Left ventricle myocardium inferior (tissue), 1 donor: ENCODE measurements around the gene CELF2. TPM values are rescaled to one million over a fixed set of nuclear protein-coding genes. Genes with fewer than 3 reads are reported as not detected.

Experiments used
- DNase-seq: peaks from one replicate; pipeline ENCODE4 v3.0.0-alpha.2; 2020
- H3K27ac ChIP-seq: fragments of 200-600 bp; replicated peaks from 2 replicates; pipeline ENCODE4 v1.8.0; 2021
- H3K27me3 ChIP-seq: fragments of 200-600 bp; 2 replicates; pipeline ENCODE4 v1.8.0; 2021; ENCODE audit warnings: low read depth
- H3K36me3 ChIP-seq: fragments of 200-600 bp; 2 replicates; pipeline ENCODE4 v1.8.0; 2021
- H3K4me1 ChIP-seq: fragments of 200-600 bp; 2 replicates; pipeline ENCODE4 v1.8.0; 2021
- H3K4me3 ChIP-seq: fragments of 200-600 bp; 2 replicates; pipeline ENCODE4 v1.8.0; 2021; ENCODE audit warnings: mild to moderate bottlenecking, moderate library complexity
- H3K9me3 ChIP-seq: fragments of 200-600 bp; replicated peaks from 2 replicates; pipeline ENCODE4 v1.8.0; 2021
- intact Hi-C: fragments of 100-400 bp; cut with micrococcal nuclease; formaldehyde crosslinking; loops from one replicate; pipeline ENCODE4 v1.11.0; 2022
- total RNA-seq: library from RNA; stranded (reverse); fragmentation: NEBNext Ultra II Directional; extraction: Animal tissue kit (Norgen Biotek cat#: 25700); gene quantifications from one replicate; pipeline ENCODE4 v1.2.1, GENCODE V29; 2021
- TF ChIP-seq, protein P1 (sequence below): fragments of 200-600 bp; IDR thresholded peaks from 2 replicates; pipeline ENCODE4 v1.8.0; 2021; ENCODE audit warnings: antibody characterized with exemption, mild to moderate bottlenecking, borderline replicate concordance
- donor health status: DM: no; HTN: yes; CAD: no; lungs with severe emphysema.

CELF2 gene
- total RNA-seq, 1 donor from 2014 or later, result 74.9 TPM

DNA sequence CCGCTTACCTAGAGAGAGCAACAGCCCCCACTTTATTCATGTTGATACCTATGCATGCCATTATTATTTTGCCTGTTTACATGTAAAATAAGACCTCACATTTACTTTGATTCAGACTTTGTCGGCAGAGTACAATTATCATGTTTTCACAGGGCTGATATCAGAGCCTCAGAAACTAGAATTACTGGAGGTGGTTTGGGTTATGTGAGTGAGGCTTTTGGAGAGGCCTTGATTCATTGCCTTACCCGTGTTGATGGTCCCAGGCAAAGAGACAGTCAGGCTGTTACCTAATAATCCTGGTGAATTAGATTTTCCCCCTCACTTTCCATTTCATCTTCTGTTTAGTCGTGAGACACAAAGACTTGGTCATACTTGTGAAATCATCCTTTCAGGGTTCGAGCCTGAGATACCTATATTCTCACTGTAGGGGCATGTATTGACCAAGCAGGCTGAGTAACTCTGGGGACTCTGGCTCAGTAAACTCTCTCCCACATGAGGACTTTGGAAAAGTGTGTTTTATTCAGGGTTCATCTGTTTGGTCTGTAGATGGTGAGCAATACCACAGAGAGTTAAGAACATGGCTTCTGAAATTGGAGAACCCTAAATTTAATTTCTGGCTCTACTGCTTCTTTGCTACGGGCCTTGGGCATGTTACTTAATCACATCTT is 150.9 kb downstream of the CELF2 start:
- H3K9me3 ChIP-seq, result no peaks in the 10 kb centered on the region
- intact Hi-C loops, result no loop called here
- peaks cover 98% of the 10 kb centered on the region for H3K4me1 ChIP-seq
- peaks cover 3% of the 10 kb centered on the region for H3K36me3 ChIP-seq
- H3K4me3 ChIP-seq, result peak overlapping the region; percentile 80
- DNase-seq, result no peak
- no peaks in the 10 kb centered on the region for H3K27me3 ChIP-seq
- H3K27ac ChIP-seq, result peak overlapping the region; percentile 50
- TF ChIP-seq, protein P1, sequence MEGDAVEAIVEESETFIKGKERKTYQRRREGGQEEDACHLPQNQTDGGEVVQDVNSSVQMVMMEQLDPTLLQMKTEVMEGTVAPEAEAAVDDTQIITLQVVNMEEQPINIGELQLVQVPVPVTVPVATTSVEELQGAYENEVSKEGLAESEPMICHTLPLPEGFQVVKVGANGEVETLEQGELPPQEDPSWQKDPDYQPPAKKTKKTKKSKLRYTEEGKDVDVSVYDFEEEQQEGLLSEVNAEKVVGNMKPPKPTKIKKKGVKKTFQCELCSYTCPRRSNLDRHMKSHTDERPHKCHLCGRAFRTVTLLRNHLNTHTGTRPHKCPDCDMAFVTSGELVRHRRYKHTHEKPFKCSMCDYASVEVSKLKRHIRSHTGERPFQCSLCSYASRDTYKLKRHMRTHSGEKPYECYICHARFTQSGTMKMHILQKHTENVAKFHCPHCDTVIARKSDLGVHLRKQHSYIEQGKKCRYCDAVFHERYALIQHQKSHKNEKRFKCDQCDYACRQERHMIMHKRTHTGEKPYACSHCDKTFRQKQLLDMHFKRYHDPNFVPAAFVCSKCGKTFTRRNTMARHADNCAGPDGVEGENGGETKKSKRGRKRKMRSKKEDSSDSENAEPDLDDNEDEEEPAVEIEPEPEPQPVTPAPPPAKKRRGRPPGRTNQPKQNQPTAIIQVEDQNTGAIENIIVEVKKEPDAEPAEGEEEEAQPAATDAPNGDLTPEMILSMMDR, result no peak

DNA sequence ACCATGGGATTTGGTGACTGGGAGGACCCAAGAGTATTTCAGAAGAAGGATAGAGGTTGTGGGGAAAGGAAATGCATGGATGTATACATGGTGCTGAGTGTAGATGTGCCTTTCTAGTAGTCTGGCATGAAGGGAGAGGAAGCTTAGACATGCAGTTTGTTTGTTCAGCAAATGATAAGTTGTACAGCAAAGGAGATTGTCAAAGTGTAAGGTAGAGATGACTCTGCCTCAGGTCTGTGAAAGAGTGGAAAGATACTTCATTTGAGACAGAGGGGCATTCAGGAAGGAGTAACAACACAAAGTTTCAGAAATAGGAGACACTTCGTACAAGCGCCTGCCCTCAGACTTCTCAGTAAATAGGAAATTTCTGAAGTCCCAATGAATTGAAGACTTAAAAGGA is 152.3 kb downstream of the CELF2 start:
- peaks cover 98% of the 10 kb centered on the region for H3K4me1 ChIP-seq
- intact Hi-C loops, result no loop called here

DNA sequence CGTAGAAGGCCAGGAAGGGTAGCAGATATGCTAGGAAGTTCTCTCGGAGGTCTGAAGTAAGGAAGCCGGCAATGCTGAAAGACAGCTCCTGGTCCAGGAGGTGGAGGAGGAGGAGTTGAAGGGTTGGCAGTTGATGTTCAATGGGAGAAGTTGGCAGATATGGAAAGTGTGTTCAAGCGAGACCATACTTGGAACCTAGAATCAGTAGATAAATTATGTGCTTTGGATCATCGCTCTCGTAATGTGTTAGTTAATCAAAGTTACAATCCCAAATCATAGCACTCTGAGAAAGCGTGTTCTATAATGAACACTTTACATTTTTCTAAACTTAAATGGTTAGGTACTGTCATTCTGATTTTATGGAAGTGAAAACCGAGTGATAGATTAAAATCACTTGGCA is 152.9 kb downstream of the CELF2 start:
- peaks cover 98% of the 10 kb centered on the region for H3K4me1 ChIP-seq
- H3K27ac ChIP-seq, result peak overlapping the region; percentile 50
- no peaks in the 10 kb centered on the region for H3K9me3 ChIP-seq
- peaks cover 3% of the 10 kb centered on the region for H3K36me3 ChIP-seq
- peak overlapping the region; percentile 24 for H3K4me3 ChIP-seq
- no peaks in the 10 kb centered on the region for H3K27me3 ChIP-seq
- intact Hi-C loops, result no loop called here
- no peak for DNase-seq
- TF ChIP-seq, protein P1, result no peak

More for the DNA sequence above, 152.3 kb downstream of the CELF2 start:
- peak overlapping the region; percentile 24 for H3K4me3 ChIP-seq
- peaks cover 3% of the 10 kb centered on the region for H3K36me3 ChIP-seq
- no peak for DNase-seq
- TF ChIP-seq, protein P1, result no peak
- no peaks in the 10 kb centered on the region for H3K27me3 ChIP-seq
- no peaks in the 10 kb centered on the region for H3K9me3 ChIP-seq
- peak overlapping the region; percentile 50 for H3K27ac ChIP-seq

DNA sequence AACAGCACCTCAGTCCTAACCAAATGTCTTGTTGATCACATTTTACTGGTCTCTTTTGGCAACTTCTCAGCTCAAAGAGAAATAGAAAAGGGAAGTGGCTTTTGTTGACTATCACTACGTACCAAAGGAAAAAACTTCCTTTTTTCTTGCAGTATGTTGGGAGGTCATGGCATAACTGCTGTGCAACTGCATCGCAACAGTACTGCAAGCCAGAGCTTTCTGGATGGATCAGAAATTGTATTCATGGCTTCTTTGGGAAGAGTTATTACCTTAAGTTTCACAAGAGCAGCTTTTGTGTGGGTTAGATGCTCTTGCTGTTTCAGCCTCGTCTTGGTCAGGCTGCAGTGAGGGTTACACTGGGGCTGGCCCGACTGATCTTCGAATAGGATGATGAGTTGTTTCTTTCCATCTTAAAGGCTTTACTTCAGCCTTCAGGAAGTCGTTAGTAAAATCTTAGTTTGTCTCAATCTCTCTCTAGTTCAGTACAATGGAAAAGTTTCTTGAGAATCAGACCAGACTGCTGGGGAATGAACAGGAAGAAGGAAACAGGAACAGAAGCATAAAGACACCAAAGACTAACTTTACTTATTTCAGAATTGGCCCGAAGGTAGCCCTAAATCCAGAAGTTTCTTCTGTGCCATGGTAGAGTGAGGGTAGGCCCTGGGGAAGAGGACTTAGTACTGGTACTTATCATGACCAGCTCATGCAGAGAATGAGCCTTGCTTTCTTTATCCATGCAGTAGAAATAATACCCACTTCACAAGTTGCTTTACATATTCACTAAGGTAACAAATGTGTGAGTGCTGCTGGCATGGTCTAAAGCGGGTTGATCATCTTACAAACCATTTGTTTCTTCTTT is 153.6 kb downstream of the CELF2 start:
- no peak for DNase-seq
- TF ChIP-seq, protein P1, result no peak
- Histone ChIP-seq H3K27me3 (no peaks in the 10 kb centered on the region), H3K4me1 (peaks cover 98% of the 10 kb centered on the region), H3K9me3 (no peaks in the 10 kb centered on the region), H3K36me3 (peaks cover 3% of the 10 kb centered on the region), H3K4me3 (no peak overlapping the region), H3K27ac (peak overlapping the region; percentile 40)
- intact Hi-C loops, result no loop called here

DNA sequence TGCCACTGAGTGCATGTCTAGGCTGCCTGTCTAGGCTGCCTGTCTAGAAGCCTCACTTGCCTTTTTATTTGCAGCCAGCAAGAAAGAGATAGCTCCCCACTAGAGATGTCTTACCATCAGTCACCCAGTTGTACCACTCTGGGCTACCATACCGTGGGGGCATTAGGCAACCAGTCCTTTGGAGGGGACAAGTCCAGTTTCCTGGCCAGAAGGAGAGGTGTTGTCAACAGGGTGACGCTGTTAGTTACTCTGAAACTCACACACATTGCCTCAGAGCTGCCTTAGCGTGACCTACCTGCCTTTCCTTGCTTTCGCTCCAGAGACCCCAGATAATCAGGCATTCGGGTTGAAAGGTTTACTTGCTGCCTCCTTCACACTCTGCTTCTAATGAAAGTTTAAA is 155.4 kb downstream of the CELF2 start:
- no peaks in the 10 kb centered on the region for H3K27me3 ChIP-seq
- H3K36me3 ChIP-seq, result peaks cover 2% of the 10 kb centered on the region
- DNase-seq, result no peak
- H3K4me1 ChIP-seq, result peaks cover 98% of the 10 kb centered on the region
- H3K27ac ChIP-seq, result peak overlapping the region; percentile 40
- H3K9me3 ChIP-seq, result no peaks in the 10 kb centered on the region
- TF ChIP-seq, protein P1, result no peak
- H3K4me3 ChIP-seq, result no peak overlapping the region
- intact Hi-C loops, result no loop called here
